Loucy (cell line): ENCODE data around the gene LRRC61.

ENCODE experiments used
- EZH2phosphoT487 ChIP-seq: fragments of 200-600 bp; IDR thresholded peaks from 2 replicates; pipeline ENCODE4 v1.6.1; 2018; ENCODE audit warnings: antibody characterized with exemption, mild to moderate bottlenecking, moderate library complexity, borderline replicate concordance
- TF ChIP-seq, protein P1 (sequence below): fragments of 200-600 bp; sonication (generic); conservative IDR thresholded peaks from 2 replicates; pipeline ENCODE4 v1.5.1; 2014; ENCODE audit warnings: mild to moderate bottlenecking, antibody characterized with exemption, low read length

DNA sequence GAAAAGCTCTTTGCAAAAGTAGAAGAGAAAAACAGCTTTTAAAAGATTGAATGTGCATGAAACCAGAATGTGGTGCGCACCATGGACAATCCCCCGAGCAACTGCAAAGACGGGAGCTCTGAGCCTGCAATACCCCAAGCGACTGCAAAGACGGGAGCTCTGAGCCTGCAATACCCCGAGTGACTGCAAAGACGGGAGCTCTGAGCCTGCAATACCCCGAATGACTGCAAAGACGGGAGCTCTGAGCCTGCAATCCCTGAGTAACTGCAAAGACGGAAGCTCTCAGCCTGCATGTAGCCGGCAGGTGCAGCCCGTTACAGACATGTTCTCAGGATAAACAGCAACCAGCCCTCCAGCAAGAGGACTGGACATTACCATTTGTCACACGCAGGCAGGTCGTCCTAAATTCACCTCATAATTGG is 62.2 kb downstream of the LRRC61 start:
- TF ChIP-seq, protein P1, sequence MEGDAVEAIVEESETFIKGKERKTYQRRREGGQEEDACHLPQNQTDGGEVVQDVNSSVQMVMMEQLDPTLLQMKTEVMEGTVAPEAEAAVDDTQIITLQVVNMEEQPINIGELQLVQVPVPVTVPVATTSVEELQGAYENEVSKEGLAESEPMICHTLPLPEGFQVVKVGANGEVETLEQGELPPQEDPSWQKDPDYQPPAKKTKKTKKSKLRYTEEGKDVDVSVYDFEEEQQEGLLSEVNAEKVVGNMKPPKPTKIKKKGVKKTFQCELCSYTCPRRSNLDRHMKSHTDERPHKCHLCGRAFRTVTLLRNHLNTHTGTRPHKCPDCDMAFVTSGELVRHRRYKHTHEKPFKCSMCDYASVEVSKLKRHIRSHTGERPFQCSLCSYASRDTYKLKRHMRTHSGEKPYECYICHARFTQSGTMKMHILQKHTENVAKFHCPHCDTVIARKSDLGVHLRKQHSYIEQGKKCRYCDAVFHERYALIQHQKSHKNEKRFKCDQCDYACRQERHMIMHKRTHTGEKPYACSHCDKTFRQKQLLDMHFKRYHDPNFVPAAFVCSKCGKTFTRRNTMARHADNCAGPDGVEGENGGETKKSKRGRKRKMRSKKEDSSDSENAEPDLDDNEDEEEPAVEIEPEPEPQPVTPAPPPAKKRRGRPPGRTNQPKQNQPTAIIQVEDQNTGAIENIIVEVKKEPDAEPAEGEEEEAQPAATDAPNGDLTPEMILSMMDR: no peak
- no peak for TF ChIP-seq EZH2phosphoT487
